HG03135 (cell line): ENCODE data around the gene SLC7A7.
A peak's percentile ranks its signal among the peaks of the same experiment; 100 is the strongest.
"Not testable (repeated sequence)": the region's sequence is repeated elsewhere in the genome, so short reads cannot be mapped to it uniquely, and the experiment has no call there.

Experiments used
- ATAC-seq: cut with Tn5 transposase; IDR thresholded peaks from one replicate; pipeline ENCODE4 v1.9.1; 2021; ENCODE audit warnings: mild to moderate bottlenecking, moderate library complexity; ENCODE audit not compliant: unreplicated experiment

Gene SLC7A7

DNA sequence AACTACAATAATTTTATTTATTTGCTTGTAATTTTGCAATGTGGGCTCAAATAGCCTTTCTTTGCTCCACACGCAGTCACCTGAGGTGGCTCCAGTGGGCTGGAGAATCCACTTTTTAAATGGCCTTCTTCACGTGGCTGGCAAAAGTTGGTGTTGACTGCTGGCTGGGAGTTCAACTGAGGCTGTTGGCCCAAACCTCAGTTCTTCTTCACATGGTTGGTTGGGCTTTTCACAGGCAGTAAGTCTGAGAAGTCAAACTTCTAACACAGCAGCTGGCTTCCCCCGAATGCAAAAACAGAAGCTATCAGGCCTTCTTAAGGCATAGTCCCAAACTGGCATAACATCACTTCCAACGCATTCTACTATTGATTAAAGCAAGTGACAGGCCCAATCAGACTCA, 50.9 kb downstream of the SLC7A7 start:
- ATAC-seq = no peak

DNA sequence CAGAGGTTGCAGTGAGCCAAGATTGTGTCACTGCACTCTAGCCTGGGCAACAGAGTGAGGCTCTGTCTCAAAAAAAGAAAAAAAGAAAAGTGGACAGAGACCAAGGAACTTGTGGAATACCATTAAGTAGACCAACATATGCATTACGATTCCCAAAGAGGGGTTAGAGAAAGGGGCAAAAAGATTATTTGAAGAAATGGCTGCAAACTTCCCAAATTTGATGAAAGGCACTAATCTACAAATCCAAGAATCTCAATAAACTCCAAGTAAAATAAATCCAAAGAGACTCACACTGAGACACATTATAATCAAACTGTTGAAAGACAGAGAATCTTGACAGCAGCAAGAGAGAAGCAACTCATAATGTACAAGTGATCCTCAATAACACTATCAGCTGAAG, 53.5 kb downstream of the SLC7A7 start:
- no peak for ATAC-seq

DNA sequence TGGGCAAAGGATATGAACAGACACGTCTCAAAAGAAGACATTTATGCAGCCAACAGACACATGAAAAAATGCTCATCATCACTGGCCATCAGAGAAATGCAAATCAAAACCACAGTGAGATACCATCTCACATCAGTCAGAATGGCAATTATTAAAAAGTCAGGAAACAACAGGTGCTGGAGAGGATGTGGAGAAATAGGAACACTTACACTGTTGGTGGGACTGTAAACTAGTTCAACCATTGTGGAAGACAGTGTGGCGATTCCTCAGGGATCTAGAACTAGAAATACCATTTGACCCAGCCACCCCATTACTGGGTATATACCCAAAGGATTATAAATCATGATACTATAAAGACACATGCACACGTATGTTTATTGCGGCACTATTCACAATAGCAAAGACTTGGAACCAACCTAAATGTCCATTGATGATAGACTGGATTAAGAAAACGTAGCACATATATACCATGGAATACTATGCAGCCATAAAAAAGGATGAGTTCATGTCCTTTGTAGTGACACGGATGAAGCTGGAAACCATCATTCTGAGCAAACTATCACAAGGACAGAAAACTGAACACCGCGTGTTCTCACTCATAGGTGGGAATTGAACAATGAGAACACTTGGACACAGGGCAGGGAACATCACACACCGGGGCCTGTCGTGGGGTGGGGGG, 57.1 kb downstream of the SLC7A7 start:
- ATAC-seq = not testable (repeated sequence)

DNA sequence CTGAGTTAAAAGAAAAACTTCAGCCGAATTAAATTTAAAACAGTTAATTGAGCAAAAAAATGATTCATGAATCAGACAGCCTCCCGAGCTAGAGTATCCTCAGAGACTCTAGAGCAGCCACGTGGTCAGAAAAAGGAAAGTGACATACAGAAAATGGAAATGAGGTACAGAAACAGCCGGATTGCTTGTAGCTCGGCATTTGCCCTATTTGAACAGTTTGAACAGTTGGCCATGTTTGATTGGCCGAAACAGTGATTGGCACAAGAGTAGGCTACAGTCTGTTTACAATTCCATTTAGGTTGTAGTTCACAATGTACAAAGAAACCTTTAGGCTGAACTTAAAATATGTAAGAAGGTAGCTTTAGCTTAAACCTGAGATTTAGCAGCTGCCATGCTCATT, 61.6 kb downstream of the SLC7A7 start:
- no peak for ATAC-seq

DNA sequence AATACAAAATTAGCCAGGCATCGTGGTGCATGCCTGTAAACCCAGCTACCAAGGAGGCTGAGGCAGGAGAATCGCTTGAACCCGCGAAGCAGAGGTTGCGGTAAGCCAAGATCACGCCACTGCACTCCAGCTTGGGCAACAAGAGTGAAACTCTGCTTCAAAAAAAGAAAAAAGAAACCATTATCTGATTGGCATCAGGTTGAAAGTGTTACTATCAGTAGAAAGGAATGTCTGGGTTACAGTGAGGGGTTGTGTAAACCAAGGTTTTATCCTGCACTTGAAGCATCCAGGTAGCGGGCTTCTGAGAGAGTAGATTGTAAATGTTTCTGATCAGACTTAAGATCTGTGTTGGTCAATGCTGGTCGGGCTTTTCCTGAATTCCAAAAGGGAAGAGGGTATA, 62.8 kb downstream of the SLC7A7 start:
- no peak for ATAC-seq

DNA sequence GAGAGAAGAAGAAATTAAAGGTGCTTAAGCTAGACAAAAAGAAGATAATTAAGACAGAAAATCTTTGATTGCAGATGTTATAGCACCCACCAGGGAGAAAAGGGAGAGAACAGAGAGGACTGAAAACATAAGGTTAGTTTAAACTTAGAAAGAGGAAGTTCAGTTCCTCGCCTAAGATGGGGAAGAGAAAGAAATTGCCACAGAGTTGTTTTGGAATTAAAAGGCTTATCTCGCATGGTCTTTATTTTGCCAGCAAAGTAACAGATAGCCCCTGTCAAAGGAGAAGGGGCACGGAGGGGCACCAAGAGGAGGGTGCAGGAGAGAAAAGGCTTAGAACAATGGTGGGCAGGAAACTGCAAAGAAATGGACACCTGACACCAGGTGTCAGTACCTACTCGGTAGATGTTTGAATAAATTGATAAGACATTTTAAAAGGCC, 66.6 kb downstream of the SLC7A7 start:
- no peak for ATAC-seq

DNA sequence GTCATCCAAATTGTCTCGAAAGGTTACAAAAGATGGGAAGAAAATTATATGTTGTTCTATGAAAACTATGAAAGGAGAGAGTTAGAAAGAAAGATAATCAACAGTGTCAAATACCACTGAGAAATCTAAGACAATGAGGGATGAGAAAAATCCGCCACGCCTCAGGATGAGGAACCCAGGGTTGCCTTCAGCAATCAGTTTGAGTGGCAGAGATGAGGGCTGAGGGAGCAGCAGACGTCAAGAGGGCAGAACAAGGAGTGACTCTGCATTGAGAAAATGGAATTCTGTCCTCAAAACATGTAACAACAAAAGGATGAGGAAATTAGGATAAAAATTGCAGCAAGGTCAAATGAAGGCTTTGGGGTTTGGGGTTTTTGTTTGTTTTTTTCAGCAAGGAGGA, 67.0 kb downstream of the SLC7A7 start:
- ATAC-seq = no peak

DNA sequence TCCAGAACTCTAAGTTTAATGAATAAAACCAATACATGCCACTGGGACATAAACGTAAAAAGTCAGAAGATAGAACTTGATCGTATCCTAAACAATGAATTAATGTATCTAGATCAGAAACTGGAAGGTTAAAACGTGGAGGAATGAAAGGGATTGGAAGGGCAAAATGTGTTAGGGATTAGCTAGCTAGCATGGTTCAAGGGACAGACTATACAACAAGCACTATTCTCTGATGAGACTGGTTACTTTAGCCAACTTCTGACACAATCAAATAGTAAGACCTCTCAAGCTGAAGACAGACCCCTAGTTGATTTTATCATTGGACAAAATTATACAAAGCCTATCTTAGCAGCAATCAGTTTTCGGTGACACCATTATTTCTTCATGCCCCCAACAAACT, 67.5 kb downstream of the SLC7A7 start:
- ATAC-seq = no peak

DNA sequence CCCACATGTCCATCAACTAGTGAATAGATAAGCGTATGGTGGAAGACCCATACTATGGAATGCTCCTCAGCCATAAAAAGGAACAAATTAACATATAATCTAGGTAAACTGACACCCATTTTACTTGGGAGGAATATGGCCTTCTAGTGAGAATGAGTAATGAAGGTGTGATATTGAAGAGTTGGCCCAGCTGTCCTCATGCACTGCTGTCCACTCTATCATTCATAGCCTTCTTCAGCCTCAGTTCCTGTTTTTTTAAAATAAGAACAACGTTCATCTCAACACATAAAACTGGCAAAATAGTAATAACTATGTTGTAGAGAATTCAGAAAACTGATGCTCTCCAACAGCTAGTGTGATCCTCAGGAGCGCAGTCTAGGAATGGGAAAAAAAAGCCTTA, 75.2 kb downstream of the SLC7A7 start:
- no peak for ATAC-seq

DNA sequence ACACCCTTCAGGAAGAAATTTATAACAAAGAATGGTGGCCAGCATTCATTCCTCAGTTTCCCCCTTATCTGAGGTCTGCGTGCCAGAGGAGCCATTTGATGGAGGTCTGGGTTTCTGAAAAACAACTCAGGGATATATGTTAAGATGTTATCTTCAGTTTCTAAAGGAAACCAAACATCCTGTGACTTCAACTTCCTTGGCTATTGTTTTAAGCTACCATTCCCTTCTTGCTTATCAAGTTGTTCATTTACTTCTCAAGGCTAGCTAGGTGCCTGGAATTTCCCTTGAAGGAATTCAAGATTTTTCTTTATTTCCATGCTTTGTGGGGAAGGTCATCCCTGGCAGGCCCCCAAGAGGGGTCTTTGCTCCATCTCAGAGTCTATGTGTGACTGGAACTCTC, 75.8 kb downstream of the SLC7A7 start:
- ATAC-seq = no peak

DNA sequence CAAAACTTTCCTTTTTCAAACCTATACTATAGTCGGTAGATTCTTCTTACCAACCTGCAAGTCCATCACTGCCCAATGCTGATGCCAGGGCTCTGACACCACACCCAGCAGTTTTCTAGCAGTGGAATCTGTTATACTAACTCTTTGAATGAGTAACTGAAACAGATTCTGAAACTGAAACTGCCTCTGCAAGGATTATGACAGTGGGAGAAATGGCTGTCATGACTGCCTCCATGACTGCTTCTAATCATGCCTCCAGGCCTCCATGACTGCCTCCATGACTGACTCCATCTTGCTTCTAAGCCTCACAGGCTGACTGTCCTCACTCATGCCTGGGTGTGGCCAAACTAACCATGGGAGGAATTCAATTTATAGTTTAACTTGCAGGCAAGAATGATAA, 78.2 kb downstream of the SLC7A7 start:
- peak; percentile 66 for ATAC-seq

DNA sequence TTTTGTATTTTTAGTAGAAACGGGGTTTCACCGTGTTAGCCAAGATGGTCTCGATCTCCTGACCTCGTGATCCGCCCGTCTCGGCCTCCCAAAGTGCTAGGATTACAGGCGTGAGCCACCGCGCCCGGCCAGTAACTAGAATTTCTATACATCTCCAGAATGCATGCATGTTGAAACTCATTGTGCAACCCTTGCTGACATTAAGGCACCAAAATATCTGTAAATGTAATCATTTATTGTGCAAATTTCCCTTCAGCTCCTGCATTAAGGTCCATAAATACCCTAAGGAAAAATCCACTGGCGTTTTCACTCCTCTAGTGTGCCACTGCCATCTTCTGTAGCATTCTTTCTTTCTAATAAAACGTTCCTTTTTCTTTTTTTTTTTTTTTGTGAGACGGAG, 78.9 kb downstream of the SLC7A7 start:
- not testable (repeated sequence) for ATAC-seq

DNA sequence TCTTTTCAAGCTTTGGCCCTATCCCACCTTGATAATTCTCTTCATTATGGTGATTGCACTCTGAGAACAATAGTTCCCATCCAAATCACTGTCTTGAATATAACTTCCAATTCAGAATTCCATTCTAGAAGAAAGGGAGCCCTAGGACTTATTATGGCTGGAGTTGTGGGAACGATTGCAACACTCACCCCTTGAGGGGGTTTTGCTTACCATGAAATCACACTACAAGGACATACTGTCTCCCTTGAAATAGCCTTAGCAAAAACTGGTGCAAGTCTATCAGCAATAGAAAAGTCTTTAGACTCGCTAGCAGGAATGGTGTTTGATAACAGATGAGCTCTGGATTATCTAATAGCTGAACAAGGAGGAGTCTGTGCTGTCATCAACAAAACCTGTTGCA, 80.1 kb downstream of the SLC7A7 start:
- no peak for ATAC-seq

DNA sequence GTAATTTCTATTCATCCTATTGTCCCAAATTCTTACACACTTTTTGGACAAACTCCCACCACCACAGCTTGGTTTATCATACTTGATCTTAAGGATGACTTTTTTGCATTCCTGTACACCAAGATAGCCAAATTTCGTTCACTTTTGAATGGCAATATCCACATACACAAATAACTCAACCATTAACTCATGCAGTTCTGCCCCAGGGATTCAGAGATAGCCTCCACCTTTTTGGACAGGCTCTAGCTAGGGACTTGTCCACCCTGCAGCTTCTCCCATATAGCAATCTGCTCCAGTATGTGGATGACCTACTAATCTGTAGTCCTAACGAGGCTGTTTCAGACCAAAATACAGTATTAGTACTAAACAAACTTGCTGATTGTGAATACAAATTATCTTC, 81.4 kb downstream of the SLC7A7 start:
- no peak for ATAC-seq

DNA sequence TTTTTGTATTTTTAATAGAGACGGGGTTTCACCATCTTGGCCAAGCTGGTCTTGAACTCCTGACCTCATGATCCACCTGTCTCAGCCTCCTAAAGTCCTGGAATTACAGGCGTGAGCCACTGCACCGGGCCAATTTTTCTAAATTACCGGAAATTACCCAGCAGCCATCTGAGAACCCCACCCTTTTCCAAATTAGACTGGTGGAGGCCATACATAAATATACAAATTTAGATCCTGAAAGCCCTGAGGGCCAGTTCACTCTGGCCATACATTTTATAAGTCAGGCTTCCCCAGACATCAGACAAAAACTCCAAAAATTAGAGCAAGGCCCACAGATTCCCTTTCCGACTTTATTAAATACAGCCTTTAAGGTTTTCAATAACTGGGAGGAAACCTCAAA, 83.2 kb downstream of the SLC7A7 start:
- ATAC-seq = not testable (repeated sequence)

DNA sequence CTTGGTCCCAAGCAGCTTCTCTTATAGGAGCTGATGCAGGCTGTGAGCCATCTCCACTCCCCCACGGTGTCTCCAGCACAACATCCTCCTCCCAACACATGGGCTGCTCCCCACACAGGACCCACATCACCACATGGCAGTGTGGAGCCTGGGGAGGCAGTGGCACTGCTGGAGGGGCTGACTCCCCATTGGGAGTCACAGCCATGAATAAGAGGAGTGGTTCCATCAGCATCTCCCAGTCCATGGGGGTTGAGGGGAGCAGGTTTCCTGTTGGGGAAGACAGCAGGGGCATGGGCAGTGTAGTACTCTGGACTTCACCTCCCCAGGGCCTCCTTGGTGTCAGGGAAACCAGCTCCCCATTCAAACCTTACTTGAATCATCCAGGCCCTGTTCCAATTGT, 89.2 kb downstream of the SLC7A7 start:
- no peak for ATAC-seq

DNA sequence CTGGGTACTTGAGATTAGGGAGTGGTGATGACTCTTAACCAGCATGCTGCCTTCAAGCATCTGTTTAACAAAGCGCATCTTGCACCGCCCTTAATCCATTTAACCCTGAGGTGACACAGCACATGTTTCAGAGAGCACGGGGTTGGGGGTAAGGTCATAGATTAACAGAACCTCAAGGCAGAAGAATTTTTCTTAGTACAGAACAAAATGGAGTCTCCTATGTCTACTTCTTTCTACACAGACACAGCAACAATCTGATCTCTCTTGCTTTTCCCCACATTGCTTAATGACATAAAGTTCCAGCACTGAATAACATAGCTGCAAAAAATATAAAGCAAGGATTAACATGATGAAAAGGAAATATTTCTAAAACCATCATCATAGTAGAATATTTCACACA, 89.9 kb downstream of the SLC7A7 start:
- ATAC-seq = not testable (repeated sequence)

DNA sequence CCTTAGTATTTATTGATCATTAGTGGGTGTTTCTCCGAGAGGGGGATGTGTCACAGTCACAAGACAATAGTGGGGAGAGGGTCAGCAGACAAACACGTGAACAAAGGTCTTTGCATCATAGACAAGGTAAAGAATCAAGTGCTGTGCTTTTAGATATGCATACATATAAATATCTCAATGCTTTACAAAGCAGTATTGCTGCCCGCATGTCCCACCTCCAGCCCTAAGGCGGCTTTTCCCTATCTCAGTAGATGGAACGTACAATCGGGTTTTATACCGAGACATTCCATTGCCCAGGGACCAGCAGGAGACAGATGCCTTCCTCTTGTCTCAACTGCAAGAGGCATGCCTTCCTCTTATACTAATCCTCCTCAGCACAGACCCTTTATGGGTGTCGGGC, 90.4 kb downstream of the SLC7A7 start:
- ATAC-seq = not testable (repeated sequence)

DNA sequence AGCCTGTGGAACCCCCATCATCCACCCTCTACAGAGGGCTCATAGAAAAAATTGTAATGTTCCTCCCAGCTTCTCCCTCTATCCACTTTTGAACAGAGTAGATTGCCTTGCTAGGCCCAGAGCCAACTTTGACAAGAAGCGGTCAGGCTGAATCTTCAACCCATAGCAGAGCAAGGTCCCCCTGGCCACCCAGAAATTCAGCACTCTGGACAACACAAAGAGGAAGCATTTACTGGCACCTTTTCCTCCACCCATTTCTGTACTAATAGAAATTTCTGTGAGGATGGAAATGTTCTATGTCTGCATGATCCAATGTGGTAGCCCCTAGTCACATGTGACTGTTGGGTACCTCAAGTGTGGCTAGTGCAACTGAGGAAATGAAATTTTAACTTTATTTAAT, 91.4 kb downstream of the SLC7A7 start:
- ATAC-seq = no peak
